ENCODE results near the gene MUC21. TPM values are rescaled to one million over a fixed set of nuclear protein-coding genes. Genes with fewer than 3 reads are reported as not detected.

The MUC21 gene
- total and polyA plus RNA-seq, 9 of the 15 experiments (the other 6 are each of a cell fraction or from before 2014, with no cell fraction given): not detected

DNA sequence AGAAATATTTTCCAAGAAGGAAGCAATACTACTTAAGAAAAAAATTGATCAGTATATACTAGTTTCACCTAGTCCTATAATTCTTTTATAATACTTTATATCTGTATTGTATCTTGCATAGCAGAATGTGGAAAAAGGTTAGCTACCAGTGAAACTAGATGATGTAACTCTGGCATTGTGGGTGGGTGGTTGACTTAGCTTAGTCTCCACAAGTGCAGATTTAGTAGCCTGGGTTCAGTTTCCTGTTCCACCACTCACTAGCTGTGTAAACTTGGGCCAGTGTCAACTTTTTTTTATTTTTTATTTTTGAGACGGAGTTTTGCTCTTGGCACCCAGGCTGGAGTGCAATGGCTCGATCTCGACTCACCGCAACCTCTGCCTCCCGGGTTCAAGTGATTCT lies 2.0 kb downstream of the MUC21 start:
- Histone ChIP-seq H2AFZ (ENCODE audit: low read depth, low read length) (no peak overlapping the region), H3K9me1 (ENCODE audit: control insufficient read depth, insufficient read depth, low read length) (no peaks in the 10 kb centered on the region), H3K9me3 (replicated peaks; ENCODE audit: control insufficient read depth, insufficient read depth, low read depth, low read length) (no peaks in the 10 kb centered on the region), H3K9ac (ENCODE audit: insufficient read depth in 1 of 2, low read depth in 2 of 2, low read length in 2 of 2) (no peak overlapping the region), H3K4me2 (ENCODE audit: insufficient read depth, low read length) (no peak overlapping the region), H3K4me3 (no peak overlapping the region), H3K79me2 (ENCODE audit: control insufficient read depth, insufficient read depth, low read length) (no peaks in the 10 kb centered on the region), H3K36me3 (ENCODE audit: control insufficient read depth, insufficient read depth, low read length) (no peaks in the 10 kb centered on the region), H3K27me3 (ENCODE audit: control insufficient read depth in 2 of 2, insufficient read depth in 2 of 2, low read length in 2 of 2) (peaks cover 35 to 62% of the 10 kb centered on the region in 2 experiments), H3K4me1 (replicated peaks in 1 of 2; ENCODE audit: control insufficient read depth in 2 of 2, insufficient read depth in 2 of 2, low read length in 2 of 2) (peaks cover 0 to 2% of the 10 kb centered on the region in 2 experiments; a peak in 2 of 5 replicates), H3K27ac (ENCODE audit: extremely low read depth, low read depth, low read length) (no peak overlapping the region), H4K20me1 (replicated peaks; ENCODE audit: control insufficient read depth, insufficient read depth, low read length) (peaks cover 4% of the 10 kb centered on the region; the same call in 1 of the 2 replicates)
- ATAC-seq (no peak), DNase-seq (ENCODE audit: extremely low read depth in 1 of 4, low spot score in 3 of 4) (no peak), FAIRE-seq (no peak)
- WGBS (ENCODE audit: insufficient coverage, low coverage, missing lambda C conversion rate): 5% methylated on average over 5 of the region's 5 CpGs
- TF ChIP-seq ZNF354B (CRISPR knock-in tag; IDR thresholded peaks at IDR 0.05): no peak
- TF ChIP-seq, protein P1, sequence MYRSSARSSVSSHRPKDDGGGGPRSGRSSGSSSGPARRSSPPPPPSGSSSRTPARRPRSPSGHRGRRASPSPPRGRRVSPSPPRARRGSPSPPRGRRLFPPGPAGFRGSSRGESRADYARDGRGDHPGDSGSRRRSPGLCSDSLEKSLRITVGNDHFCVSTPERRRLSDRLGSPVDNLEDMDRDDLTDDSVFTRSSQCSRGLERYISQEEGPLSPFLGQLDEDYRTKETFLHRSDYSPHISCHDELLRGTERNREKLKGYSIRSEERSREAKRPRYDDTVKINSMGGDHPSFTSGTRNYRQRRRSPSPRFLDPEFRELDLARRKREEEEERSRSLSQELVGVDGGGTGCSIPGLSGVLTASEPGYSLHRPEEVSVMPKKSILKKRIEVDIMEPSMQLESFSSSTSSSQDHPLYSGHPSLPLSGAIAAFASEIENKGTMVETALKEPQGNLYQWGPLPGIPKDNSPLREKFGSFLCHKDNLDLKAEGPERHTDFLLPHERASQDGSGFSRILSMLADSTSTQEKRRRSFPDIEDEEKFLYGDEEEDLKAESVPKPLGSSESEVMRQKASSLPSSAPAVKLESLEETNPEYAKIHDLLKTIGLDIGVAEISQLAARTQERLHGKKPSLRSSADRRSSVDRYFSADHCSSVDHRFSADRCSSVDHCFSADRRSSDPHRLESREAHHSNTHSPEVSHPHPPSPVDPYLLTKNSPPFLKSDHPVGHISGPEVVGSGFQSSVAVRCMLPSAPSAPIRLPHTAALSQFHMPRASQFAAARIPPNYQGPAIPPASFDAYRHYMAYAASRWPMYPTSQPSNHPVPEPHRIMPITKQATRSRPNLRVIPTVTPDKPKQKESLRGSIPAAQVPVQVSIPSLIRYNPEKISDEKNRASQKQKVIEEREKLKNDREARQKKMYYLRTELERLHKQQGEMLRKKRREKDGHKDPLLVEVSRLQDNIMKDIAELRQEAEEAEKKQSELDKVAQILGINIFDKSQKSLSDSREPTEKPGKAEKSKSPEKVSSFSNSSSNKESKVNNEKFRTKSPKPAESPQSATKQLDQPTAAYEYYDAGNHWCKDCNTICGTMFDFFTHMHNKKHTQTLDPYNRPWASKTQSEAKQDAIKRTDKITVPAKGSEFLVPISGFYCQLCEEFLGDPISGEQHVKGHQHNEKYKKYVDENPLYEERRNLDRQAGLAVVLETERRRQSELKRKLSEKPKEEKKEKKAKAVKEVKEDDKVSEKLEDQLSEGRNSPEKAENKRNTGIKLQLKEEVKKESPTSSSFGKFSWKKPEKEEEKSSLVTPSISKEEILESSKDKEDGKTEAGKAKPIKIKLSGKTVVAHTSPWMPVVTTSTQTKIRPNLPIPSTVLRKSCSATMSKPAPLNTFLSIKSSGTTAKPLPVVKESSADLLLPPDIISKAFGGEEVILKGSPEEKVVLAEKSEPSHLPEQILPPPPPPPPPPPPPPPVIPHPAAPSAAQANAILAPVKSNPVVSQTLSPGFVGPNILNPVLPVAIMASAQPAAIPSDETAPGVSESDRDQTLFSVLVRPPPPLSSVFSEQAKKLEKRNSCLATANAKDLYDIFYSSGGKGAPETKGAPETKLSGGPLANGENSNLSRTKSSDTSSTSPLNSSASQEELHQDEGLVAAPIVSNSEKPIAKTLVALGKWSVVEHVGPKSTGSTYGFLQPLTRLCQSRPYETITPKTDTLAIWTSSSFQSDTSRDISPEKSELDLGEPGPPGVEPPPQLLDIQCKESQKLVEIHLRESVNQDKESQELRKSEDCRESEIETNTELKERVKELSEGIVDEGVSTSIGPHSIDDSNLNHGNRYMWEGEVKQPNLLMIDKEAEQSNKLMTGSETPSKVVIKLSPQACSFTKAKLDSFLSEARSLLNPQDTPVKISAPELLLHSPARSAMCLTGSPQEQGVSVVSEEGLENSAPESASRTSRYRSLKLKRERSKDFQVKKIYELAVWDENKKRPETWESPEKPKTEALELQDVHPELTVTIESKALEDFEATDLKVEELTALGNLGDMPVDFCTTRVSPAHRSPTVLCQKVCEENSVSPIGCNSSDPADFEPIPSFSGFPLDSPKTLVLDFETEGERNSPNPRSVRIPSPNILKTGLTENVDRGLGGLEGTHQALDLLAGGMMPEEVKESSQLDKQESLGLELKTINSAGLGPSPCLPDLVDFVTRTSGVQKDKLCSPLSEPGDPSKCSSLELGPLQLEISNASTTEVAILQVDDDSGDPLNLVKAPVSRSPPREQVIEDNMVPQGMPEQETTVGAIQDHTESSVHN (IDR thresholded peaks at IDR 0.05; ENCODE audit: borderline replicate concordance in 1 of 2, low read depth in 1 of 2): no peak
- no peak for TF ChIP-seq MTA1 (IDR thresholded peaks at IDR 0.05; ENCODE audit: borderline replicate concordance)
- TF ChIP-seq TEAD1 (CRISPR knock-in tag; IDR thresholded peaks at IDR 0.05): no peak
- TF ChIP-seq, protein P2, sequence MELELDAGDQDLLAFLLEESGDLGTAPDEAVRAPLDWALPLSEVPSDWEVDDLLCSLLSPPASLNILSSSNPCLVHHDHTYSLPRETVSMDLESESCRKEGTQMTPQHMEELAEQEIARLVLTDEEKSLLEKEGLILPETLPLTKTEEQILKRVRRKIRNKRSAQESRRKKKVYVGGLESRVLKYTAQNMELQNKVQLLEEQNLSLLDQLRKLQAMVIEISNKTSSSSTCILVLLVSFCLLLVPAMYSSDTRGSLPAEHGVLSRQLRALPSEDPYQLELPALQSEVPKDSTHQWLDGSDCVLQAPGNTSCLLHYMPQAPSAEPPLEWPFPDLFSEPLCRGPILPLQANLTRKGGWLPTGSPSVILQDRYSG (tag; conservative IDR thresholded peaks at IDR 0.05; ENCODE audit: low read depth): no peak
- intact Hi-C loops (cut with micrococcal nuclease) (no loop called here), in situ Hi-C loops (cut with MboI) (no loop called here)
- no TSS peak for BruUV-seq (replicated peaks)
- ChIA-PET CTCF (ENCODE audit: low intra/inter-chr PET ratio) (no interaction called here), POLR2A (interaction anchor here (0.7 kb wide), 1 partner anchor 165 kb away, joined by 3 read pairs; no protein-coding TSS in a partner anchor)
